GM23338 (cell line): ENCODE measurements around the gene INPP5A. TPM values are rescaled to one million over a fixed set of nuclear protein-coding genes. Genes with fewer than 3 reads are reported as not detected.

ENCODE experiments used
- ATAC-seq: fragments of 200-7000 bp; cut with Tn5 transposase; 3 replicates; pipeline ENCODE4 v1.9.1; 2020
- DNase-seq: peaks from one replicate; pipeline ENCODE4 v3.0.0-alpha.2; 2015; ENCODE audit warnings: low spot score
- H2AFZ ChIP-seq: fragments of 200-600 bp; sonication (generic); 2 replicates; pipeline ENCODE4 v1.8.0; 2016; ENCODE audit warnings: antibody characterized with exemption, mild to moderate bottlenecking, moderate library complexity
- H3F3A ChIP-seq: fragments of 200-600 bp; sonication (generic); replicated peaks from 2 replicates; pipeline ENCODE4 v1.8.0; 2017; ENCODE audit warnings: antibody characterized with exemption, mixed run types, low read depth
- H3K27ac ChIP-seq: fragments of 200-600 bp; sonication (generic); 2 replicates; pipeline ENCODE4 v1.6.1; 2016; ENCODE audit warnings: low read depth
- H3K27me3 ChIP-seq: fragments of 200-600 bp; sonication (generic); 2 replicates; pipeline ENCODE4 v1.8.0; 2016; ENCODE audit warnings: mild to moderate bottlenecking, mixed run types, moderate library complexity; ENCODE audit not compliant: insufficient read depth
- H3K36me3 ChIP-seq: fragments of 200-600 bp; sonication (generic); 2 replicates; pipeline ENCODE4 v1.8.0; 2016; ENCODE audit warnings: mild to moderate bottlenecking; ENCODE audit not compliant: insufficient read depth
- H3K4me1 ChIP-seq: fragments of 200-600 bp; sonication (generic); 2 replicates; pipeline ENCODE4 v1.8.0; 2016; ENCODE audit warnings: mild to moderate bottlenecking, moderate library complexity; ENCODE audit not compliant: insufficient read depth
- H3K4me2 ChIP-seq: fragments of 200-600 bp; sonication (generic); 2 replicates; pipeline ENCODE4 v1.7.1; 2017; ENCODE audit warnings: mixed run types
- H3K4me3 ChIP-seq: fragments of 200-600 bp; sonication (generic); 2 replicates; pipeline ENCODE4 v1.6.1; 2016; ENCODE audit warnings: mixed run types
- H3K79me2 ChIP-seq: fragments of 200-600 bp; sonication (generic); replicated peaks from 2 replicates; pipeline ENCODE4 v1.8.0; 2017; ENCODE audit warnings: mild to moderate bottlenecking; ENCODE audit not compliant: insufficient read depth
- H3K9me2 ChIP-seq: fragments of 200-600 bp; sonication (generic); 2 replicates; pipeline ENCODE4 v1.8.0; 2017; ENCODE audit not compliant: insufficient read depth
- H4K20me1 ChIP-seq: fragments of 200-600 bp; sonication (generic); replicated peaks from 2 replicates; pipeline ENCODE4 v1.8.0; 2017; ENCODE audit warnings: mild to moderate bottlenecking; ENCODE audit not compliant: insufficient read depth
- H3K27ac Mint-ChIP-seq: 2 replicates; pipeline ENCODE4 v1.8.0; 2020; ENCODE audit warnings: inconsistent platforms, mild to moderate bottlenecking, moderate library complexity, mixed read lengths
- H3K27me3 Mint-ChIP-seq: 3 replicates; pipeline ENCODE4 v1.8.0; 2022; ENCODE audit warnings: low read depth, mild to moderate bottlenecking, moderate library complexity, mixed read lengths, inconsistent platforms; ENCODE audit not compliant: insufficient read depth, poor library complexity
- H3K36me3 Mint-ChIP-seq: 3 replicates; pipeline ENCODE4 v1.8.0; 2021; ENCODE audit warnings: low read depth, mild to moderate bottlenecking, inconsistent platforms, moderate library complexity, mixed read lengths
- H3K4me1 Mint-ChIP-seq: 3 replicates; pipeline ENCODE4 v1.8.0; 2020; ENCODE audit warnings: mild to moderate bottlenecking, inconsistent platforms, mixed read lengths
- H3K4me3 Mint-ChIP-seq: 3 replicates; pipeline ENCODE4 v1.8.0; 2021; ENCODE audit warnings: moderate library complexity, mild to moderate bottlenecking, inconsistent platforms, mixed read lengths
- H3K9me3 Mint-ChIP-seq: 3 replicates; pipeline ENCODE4 v1.8.0; 2020; ENCODE audit warnings: moderate library complexity, mild to moderate bottlenecking, inconsistent platforms, mixed read lengths
- EZH2phosphoT487 ChIP-seq: fragments of 200-600 bp; sonication (generic); IDR thresholded peaks from one replicate; pipeline ENCODE4 v1.8.1; 2018; ENCODE audit warnings: antibody characterized with exemption; ENCODE audit not compliant: unreplicated experiment
- JUNB ChIP-seq: IDR thresholded peaks from one replicate; pipeline ENCODE4 v1.6.1; 2016; ENCODE audit warnings: antibody characterized with exemption; ENCODE audit not compliant: unreplicated experiment
- POLR2AphosphoS5 ChIP-seq: IDR thresholded peaks from 2 replicates; pipeline ENCODE4 v1.6.1; 2016; ENCODE audit warnings: antibody characterized with exemption, low read depth
- ZNF114 ChIP-seq: fragments of 250-450 bp; sonication (Bioruptor Pico); IDR thresholded peaks from 2 replicates; pipeline ENCODE4 v1.5.0; 2020; ENCODE audit warnings: mild to moderate bottlenecking, moderate library complexity
- ZNF462 ChIP-seq: fragments of 250-450 bp; sonication (Bioruptor Pico); IDR thresholded peaks from 2 replicates; pipeline ENCODE4 v1.5.0; 2020; ENCODE audit warnings: mild to moderate bottlenecking, moderate library complexity
- polyA plus RNA-seq: library from polyadenylated mRNA; unstranded; fragments of >200 nt; fragmentation: Nextera tagmentation; extraction: Ambion mirVana; gene quantifications from 2 replicates; pipeline ENCODE4 v1.2.1, GENCODE V29; 2016
- total RNA-seq: library from RNA; depleted of rRNA; stranded (reverse); fragments of >200 nt; shearing (Covaris generic); gene quantifications from 2 replicates; pipeline ENCODE4 v1.2.3, GENCODE V29; 2014

Gene INPP5A
- total and polyA plus RNA-seq, 2 experiments from 2014 or later: 5.9 to 40.6 TPM

- no peak overlapping the region for H3K27ac ChIP-seq
- H3F3A ChIP-seq: no peaks in the 10 kb centered on the region
- no peaks in the 10 kb centered on the region for H3K4me1 ChIP-seq
- no peaks in the 10 kb centered on the region for H3K9me2 ChIP-seq
- no peak overlapping the region for H2AFZ ChIP-seq
- Mint-ChIP-seq H3K9me3 (peaks cover 16% of the 10 kb centered on the region), H3K27ac (no peak overlapping the region), H3K27me3 (peaks cover 13% of the 10 kb centered on the region), H3K4me1 (no peaks in the 10 kb centered on the region; the same call in 2 of the 3 replicates), H3K4me3 (no peak overlapping the region), H3K36me3 (peaks cover 6% of the 10 kb centered on the region)
- no peaks in the 10 kb centered on the region for H4K20me1 ChIP-seq
- no peaks in the 10 kb centered on the region for H3K79me2 ChIP-seq
- no peaks in the 10 kb centered on the region for H3K27me3 ChIP-seq
- DNase-seq (no peak), ATAC-seq (no peak)
- H3K36me3 ChIP-seq: no peaks in the 10 kb centered on the region
- H3K4me2 ChIP-seq: no peak overlapping the region
- TF ChIP-seq ZNF462 (CRISPR knock-in tag): no peak
- TF ChIP-seq POLR2AphosphoS5: no peak
- TF ChIP-seq ZNF114 (CRISPR knock-in tag): no peak
- H3K4me3 ChIP-seq: no peak overlapping the region
These were observed 289.2 kb downstream of the INPP5A start for GRCh38 chr10:132826524-132827422.

- H4K20me1 ChIP-seq: no peaks in the 10 kb centered on the region
- H3K4me3 ChIP-seq: no peak overlapping the region
- H3K27me3 Mint-ChIP-seq: peaks cover 13% of the 10 kb centered on the region
- no peaks in the 10 kb centered on the region for H3K27me3 ChIP-seq
- no peak for DNase-seq
- H2AFZ ChIP-seq: no peak overlapping the region
- no peak for ATAC-seq
- H3K9me3 Mint-ChIP-seq: peaks cover 16% of the 10 kb centered on the region
- H3F3A ChIP-seq: no peaks in the 10 kb centered on the region
- H3K4me1 ChIP-seq: no peaks in the 10 kb centered on the region
- no peaks in the 10 kb centered on the region for H3K9me2 ChIP-seq
- H3K36me3 ChIP-seq: no peaks in the 10 kb centered on the region
- H3K27ac ChIP-seq: no peak overlapping the region
- no peaks in the 10 kb centered on the region; the same call in 2 of the 3 replicates for H3K4me1 Mint-ChIP-seq
- no peak overlapping the region for H3K27ac Mint-ChIP-seq
- H3K4me2 ChIP-seq: no peak overlapping the region
- H3K36me3 Mint-ChIP-seq: peaks cover 6% of the 10 kb centered on the region
- no peaks in the 10 kb centered on the region for H3K79me2 ChIP-seq
- no peak overlapping the region for H3K4me3 Mint-ChIP-seq
- no peak for TF ChIP-seq EZH2phosphoT487
- no peak for TF ChIP-seq ZNF462 (CRISPR knock-in tag)
- no peak for TF ChIP-seq JUNB
- no peak for TF ChIP-seq ZNF114 (CRISPR knock-in tag)
- no peak for TF ChIP-seq POLR2AphosphoS5
These were observed 289.8 kb downstream of the INPP5A start for GRCh38 chr10:132827423-132827789.
